ENCODE data around the gene CNOT2.

CNOT2 gene, protein sequence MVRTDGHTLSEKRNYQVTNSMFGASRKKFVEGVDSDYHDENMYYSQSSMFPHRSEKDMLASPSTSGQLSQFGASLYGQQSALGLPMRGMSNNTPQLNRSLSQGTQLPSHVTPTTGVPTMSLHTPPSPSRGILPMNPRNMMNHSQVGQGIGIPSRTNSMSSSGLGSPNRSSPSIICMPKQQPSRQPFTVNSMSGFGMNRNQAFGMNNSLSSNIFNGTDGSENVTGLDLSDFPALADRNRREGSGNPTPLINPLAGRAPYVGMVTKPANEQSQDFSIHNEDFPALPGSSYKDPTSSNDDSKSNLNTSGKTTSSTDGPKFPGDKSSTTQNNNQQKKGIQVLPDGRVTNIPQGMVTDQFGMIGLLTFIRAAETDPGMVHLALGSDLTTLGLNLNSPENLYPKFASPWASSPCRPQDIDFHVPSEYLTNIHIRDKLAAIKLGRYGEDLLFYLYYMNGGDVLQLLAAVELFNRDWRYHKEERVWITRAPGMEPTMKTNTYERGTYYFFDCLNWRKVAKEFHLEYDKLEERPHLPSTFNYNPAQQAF

DNA sequence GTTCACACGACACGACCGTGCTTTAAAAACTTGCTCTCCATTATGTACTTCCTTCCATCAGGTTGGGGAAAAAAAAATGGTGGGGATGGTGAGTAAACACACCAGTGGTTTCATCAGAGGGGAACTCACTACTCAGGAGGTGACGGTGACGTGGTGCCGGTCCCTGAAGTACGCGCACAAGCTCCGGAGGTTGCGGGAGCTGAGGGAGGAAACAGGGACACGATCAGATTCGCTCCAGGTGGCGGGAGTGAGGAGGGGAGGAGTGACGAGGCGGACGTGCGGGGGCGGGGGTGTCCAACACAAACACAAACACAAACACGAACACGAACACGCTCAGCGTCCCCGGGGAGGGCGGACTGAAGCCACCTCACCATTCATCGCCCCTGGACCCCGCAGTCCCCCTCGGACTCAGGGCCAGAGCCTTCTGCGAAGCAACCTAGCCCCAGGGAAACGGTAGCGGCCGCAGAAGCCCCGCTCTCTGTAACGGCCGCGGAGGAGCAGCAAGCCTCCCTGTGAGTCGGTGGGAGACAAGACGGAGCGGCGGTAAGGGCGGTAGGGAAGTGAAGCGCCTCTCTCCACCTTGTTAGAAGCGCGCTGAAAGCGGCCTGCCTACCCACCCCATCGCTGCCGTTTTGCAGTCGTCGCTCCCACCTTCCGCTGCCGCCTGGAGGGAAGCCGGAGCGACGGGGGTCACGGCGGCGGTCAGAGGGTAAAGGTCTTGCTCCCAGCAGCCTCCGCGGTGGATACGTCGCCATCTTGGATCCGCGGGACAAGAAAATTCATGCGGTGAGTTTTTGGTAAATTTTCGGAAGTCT lies at the start of gene CNOT2:
Gene CNOT2 (plus strand): TSS at position 739 of the 815 bp plus-strand sequence. CDS start 34,794 bp downstream, outside the sequence.
- peak; percentile 73 to 84 (median 81) for DNase-seq (ENCODE audit: low read depth in 3 of 3)

DNA sequence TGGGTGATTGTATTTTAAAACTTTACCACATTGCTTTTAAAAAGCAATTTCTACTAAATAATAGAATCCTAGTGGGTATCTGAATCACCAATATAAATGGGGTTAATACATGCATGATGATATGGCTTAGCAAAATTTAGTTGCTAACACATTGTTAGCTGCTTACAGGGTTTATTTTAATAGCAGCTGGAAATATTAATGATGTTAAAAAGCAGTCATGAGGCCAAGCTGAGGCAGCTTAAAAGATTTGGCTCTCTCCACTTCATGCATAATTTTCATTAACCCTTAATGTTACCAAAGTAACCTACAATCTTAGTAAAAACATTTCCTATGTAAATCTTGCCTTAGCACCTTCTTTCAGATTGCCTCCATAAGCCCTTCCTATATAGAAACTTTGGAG lies 49.2 kb upstream of the CNOT2 start:
- DNase-seq (ENCODE audit: low read depth in 3 of 3): no peak

DNA sequence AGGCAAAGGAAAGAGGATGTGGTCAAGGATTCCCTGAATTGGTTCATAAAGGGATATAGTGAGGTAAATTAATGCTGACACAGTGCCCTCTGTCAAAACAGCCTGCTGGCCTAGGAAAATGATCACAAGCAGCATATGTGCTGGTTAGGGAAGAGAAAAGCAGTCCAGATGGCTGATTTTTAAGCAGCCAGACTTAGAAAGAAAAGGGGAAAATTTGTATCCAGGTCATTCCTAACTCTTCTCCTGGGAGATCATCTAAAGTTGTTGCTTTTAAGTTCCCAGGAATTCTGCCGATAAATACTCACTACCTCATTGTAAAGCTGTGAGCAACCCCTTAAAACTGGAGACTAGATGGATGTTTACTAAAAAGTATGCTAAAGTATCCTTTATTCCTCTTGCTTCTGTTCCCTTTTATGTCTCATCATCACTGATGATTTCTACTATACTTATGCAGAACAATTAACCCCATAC lies 46.4 kb upstream of the CNOT2 start:
- no peak for DNase-seq (ENCODE audit: low read depth in 3 of 3)

DNA sequence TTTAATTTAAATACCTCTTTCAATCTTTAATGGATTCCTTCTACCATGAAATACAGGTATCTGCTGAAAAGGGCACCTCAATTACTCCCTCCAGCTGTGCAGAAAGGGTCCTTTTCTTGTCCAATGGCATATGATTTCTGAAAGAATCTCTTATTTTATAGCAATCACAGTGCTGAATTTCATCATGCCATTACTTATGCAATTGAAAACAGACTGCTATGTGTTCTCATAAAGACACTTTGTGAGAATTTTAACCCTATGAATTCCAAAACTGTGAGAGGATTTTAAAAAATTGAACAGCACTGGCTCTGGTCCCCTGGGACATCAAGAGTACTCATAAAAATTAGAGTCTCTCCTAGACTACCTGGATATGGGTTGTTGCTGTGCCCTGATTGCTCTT lies 45.9 kb upstream of the CNOT2 start:
- DNase-seq (ENCODE audit: low read depth in 3 of 3): no peak

DNA sequence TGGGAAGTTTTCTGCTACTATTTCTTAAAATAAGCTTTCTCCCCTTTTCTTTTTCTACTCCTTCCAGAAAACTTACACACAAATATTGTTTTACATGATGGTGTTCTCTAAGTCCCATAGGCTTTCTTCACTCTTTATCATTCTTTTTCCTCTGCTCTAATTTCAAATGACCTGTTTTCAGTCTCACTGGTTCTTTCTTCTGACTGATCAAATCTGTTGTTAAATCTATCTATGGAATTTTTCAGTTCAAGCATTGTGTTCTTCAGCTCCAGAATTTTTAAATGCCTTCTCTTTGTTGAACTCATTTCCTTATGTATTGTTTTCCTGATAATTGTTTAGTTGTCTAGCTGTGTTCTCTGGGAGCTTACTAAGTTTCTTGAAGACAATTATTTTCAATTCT lies 29.5 kb upstream of the CNOT2 start:
- no peak for DNase-seq (ENCODE audit: low read depth in 3 of 3)

DNA sequence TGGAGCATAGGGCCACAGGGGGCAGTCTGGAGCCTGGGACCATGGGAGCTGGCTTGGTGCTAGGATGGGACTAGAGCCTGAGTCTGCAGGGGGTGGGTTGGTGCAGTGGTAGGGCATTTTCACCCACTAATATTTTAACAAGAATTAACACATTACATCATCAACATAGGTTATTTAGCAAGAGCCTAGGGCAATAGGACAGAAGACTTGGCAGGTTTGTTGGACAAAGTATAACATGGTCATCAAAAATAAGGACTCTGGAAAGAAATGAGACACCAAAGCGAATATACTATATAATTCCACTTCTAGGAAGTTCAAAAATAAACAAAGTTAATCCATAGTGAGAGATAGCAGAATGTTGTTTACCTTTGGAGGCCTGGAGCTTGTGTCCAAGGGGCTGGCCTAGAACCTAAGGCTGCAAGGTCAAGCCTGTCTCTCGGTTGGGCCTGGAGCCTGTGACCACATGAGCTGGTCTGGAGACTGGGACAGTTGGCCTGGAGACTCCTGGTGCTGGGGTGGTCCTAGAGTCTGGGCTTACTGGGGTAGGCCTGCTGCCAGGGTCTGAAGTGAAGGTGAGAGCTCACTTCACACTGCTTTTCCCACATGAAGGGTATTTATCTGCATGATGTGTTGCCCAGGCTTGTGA lies 28.1 kb upstream of the CNOT2 start:
- DNase-seq (ENCODE audit: low read depth in 3 of 3): no peak

DNA sequence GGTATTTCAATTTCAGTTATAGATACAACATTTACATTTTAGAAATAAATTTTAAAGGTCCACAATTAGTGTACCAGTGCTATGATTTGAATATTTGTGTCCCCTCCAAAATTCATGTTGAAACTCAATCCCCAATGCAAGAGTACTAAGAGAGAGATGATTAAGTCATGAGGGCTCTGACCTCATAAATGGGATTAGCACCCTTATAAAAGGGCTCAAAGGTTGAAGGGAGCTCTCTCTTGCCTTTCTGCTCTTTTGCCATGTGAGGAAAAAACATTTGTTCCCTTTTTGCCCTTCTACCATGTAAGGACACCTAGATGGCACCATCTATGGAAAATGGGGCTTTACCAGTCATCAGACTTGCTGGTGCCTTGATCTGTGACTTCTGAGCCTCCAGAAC lies 25.8 kb upstream of the CNOT2 start:
- no peak for DNase-seq (ENCODE audit: low read depth in 3 of 3)

DNA sequence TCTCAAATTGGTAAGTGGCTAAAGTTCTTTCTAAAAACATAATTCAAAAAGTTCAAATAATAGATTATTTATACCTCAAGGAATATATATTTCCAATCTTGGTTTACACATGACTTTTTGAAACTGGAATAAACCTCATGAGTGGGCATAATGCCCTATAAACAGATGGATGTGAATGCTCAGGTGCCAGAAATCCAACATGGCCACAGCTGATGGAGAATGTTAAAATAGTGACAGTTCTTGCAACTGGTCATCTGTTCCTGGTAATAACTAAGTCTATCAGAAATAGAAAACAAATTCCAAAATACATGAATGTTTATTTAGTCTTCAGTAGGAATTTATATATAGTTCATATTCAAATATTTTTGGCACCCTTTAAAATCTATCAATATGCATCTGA lies 21.6 kb upstream of the CNOT2 start:
- no peak for DNase-seq (ENCODE audit: low read depth in 3 of 3)

DNA sequence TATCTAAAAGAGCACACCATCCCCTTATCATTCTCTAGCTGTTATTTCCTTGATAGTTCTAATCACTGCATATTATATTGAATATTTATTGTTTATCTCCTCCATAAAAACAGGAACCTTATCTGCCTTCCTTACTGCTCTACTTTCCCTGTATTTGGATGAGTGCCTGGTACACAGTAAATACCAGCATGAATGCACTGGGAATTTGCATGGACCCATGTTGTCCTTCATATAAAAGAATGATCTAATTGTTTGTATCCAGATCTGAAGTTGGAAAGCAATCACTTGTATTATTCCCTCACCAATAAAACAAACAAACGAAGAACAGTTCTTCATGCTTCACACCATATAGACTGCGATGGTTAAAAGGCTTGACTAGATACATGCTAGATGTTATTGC lies 15.3 kb upstream of the CNOT2 start:
- no peak for DNase-seq (ENCODE audit: low read depth in 3 of 3)

DNA sequence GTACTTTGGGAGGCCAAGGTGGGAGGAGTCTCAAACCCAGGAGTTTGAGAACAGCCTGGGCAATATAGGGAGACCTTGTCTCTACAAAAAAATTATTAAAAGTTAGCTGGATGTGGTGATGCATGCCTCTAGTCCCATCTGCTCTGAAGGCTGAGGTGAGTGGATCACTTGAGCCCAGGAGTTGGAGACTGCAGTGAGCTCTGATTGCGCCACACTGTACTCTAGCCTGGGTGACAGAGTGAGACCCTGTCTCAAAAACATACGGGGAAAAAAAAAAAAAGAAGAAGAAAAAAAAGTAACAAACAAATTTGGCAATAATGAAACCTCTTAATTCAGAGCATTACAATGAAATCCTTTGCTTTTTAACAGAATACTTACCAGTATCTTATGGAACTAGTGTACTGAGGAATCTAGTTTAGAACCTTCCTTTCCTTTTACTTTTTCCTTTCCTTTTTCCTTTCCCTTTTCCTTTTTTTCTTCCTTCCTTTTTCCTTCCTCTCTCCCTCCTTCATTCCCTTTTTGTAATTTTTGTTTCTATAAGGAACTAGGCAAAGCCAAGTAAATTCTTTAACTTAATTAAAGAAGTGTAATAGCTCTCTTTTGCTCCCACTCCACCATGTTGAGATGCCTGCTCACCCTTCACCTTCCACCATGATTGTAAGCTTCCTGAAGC lies 12.2 kb upstream of the CNOT2 start:
- no peak for DNase-seq (ENCODE audit: low read depth in 3 of 3)

DNA sequence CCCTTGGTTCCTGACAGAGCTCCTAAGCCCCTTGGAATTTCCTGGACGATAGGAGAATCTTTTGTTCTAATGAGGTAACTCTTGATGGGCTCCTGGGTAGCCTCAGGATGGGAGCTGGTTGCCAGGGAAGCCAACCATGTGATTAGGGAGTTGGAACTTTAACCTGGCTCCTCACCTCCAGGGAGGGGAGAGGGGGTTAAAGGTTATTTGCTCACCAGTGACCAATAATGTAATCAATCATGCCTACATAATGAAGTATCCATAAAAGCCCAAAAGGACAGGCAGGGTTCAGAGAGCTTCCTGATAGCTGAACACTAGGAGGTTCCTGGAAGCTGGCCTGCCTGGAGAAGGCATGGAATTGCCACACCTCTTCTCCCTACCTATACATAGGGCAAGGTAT lies 6.2 kb upstream of the CNOT2 start:
- no peak for DNase-seq (ENCODE audit: low read depth in 3 of 3)

DNA sequence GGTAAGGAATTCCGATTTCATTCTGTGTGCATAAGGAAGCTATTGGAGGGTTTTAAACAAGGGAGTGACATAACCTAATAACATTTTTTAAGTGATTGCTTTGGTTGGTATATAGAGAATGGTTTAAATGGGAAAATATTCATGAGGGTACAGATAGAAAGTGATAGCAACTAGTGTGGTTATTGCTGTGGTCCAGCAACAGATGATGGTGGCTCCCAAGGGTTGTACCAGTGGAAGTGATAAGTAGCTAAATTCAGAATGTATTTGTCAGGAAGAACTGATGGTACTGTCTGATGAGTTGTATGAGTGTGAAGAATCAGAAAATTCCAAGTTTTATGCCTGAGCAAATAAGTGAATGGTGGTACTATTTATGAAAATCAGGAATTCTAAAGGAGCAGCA lies 2.6 kb upstream of the CNOT2 start:
- no peak for DNase-seq (ENCODE audit: low read depth in 3 of 3)

DNA sequence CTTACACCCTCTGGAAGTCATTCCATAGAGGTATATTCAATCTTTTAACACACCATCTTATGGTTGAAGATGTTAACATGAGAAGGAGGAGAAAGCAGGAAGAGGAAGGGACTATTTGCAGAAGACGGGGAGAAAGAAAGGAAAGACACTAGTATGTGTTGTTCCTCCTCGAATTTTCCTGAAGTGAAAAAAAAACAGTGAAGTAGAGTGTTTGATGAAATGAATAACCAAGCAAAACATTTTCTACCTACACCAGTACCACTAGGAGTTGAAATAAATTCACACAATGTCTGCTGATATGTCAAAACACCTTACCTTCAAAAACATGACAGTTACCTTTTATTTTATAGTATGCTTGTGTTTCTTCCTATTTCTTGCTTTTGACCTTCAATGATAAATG lies 1.4 kb upstream of the CNOT2 start:
- no peak for DNase-seq (ENCODE audit: low read depth in 3 of 3)

DNA sequence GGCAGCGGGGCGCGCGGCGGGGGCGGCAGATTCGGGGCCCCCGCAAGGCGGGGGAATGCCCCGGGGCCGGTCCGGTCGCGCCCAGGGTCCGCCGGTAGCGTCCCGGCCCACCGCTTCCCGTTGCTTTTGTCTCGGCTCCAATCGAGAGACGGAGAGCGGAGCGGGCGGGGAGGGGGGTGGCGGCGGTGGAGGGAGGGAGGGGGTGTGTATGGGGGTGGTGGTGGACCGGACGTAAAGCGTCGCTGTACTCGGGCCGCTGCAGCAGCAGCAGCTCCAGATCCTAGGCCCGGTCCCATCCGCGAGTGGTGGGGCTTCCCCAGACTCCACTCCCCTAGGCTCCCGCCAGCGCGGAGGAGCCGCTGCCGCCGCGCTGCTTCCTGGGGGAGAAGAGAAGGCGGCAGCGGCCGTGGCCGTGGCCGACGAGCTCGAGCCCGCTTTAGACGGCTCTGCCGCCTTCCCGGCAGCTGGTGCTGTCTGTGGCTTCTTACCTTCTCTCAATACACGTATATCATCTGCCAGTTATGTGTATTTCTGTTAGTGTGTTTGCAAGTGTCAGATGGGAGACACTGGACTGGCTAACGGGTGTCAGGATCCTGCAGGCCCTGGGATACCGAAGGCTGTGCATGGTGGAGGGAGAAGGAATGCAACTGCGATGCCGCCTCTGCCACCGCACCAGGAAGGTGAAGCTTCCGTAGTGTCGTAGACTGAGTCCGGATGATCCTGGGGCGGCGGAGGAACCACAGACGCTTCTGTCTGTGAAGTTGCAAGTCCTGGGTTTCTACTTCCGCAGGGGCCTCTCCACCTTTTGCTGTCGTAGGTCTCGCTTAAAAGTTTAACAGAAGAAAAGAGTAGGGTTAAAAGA lies 508 bp downstream of the CNOT2 start:
- DNase-seq (ENCODE audit: low read depth in 3 of 3): peak; percentile 30 to 61 (median 36)

DNA sequence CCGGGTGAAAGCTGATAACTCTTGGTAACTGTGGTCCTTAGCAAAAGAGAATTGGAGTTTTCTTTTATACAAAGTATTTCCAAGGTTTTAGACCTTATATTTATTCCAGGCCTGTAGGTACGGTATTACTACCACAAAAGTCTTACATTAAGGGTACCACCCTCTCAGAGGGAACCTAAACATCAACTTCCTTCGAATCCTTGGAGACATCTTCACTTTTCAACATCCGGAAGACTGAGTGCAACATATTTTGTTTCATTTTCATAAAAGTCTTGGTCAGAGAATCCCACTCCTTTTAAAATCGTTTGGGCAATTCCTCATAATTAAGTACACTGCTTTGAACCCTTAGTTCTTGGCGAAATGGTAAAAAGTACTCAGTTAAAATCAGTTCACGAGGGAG lies 1.2 kb downstream of the CNOT2 start:
- DNase-seq (ENCODE audit: low read depth in 3 of 3): no peak

DNA sequence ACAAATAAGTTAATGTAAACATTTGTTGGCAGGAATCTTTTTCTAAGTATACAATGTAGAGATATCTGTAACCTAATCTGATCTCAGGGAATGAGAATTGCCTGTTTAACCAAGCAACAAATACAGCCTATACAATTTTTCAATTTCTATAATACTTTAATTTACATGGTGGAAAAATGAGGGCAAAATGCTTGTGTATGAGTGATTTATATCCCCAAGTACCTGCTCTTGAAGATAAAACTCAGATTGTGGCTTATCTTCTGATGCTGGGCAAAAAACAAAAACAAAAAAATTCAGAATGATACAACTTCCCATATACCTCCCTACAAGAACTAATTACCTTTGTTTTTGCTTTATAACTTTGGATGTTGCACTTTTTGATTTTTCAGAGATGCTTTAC lies 2.2 kb downstream of the CNOT2 start:
- DNase-seq (ENCODE audit: low read depth in 3 of 3): no peak

DNA sequence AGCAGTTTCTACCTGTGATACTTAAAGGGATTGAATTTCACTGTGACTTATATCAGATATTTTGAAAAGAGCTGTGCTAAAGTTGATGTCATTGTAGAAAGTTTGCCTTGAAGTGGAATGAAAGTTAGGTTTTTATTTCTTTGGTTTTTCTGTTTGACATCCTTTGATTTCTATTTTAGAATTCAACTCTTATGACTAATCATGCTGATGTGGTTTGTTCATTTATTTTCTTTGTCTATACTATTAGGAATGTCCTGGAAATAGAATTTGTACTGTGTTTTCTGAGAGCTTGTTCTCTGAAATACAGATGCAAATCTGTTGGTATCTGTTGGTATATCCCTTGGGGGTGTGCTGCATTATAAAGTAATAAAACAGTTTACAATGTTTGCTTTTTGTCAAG lies 3.3 kb downstream of the CNOT2 start:
- no peak for DNase-seq (ENCODE audit: low read depth in 3 of 3)

DNA sequence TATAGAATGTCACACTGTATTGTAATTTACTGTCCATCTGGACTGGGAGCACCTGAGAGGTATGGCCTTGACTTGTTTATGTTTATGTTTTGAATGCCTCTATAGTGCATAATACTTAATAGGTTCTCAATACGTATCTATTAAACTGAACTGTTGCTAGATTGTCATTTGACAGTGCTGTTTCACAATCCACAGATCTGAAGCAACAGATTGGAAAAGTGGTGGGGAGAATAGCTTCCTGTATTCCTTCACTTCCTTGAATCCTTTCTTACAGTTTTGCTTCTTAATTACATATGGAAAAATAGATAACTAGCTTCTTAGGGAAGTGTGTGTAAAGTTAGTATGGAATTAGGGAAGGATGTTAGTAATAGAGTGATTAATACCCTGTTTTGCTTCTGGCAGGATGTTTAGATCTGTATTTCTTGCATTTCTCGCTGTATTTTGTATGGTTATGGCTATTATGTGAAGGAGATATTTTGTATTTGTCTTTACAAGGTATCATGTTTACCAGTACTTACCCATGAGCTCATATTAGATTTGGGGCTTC lies 4.5 kb downstream of the CNOT2 start:
- no peak for DNase-seq (ENCODE audit: low read depth in 3 of 3)

DNA sequence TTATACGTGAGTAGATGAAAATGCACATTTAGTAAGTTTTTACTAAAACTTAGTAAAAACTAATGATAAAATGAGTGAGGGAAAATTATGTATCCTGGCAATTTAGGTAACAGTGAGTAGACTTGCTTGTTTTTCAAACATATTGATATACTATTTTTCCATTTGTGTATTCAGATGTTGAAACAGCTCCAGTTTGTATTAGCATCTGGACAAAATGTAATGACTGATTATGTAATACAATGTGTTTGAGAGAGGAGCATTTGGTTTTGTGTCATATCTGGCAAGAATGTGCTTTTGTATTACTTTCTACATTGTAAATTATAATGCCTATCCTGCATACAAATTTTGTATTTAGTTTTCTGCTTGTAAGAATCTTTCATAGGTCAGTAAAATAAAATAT lies 5.6 kb downstream of the CNOT2 start:
- no peak for DNase-seq (ENCODE audit: low read depth in 3 of 3)

DNA sequence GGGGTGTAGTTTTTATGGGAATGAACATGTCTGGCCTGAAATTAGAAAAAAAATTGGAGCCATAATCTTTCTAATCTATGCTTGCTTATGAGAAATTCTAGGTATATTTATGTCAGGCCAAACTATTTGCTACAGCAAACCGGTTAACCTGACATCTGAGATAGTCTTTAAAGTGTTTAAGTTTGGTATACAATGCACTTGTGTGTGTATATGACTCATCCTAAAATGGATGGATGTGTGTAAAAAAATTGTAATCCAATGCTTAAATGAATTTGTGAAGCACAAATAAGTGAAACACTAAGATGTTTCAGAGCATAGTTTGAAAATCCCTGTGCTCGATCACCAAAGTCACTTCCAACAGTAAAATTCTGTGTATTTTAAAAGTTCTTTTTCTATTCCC lies 6.7 kb downstream of the CNOT2 start:
- DNase-seq (ENCODE audit: low read depth in 3 of 3): no peak

Measured in stimulated activated CD4-positive, alpha-beta T cell treated with anti-CD3 and anti-CD28 coated beads, TNF-alpha, amount 100 ng/mL, for 48 hours (primary cell).